ENCODE data around the gene OTOF. TPM values are rescaled to one million over a fixed set of nuclear protein-coding genes. Genes with fewer than 3 reads are reported as not detected.
A peak's percentile ranks its signal among the peaks of the same experiment; 100 is the strongest.

OTOF gene
- polyA plus RNA-seq, 3 donors, result 0.51 TPM; not detected in 2

- H3K4me1 ChIP-seq (ENCODE audit: control insufficient read depth in 1 of 2, insufficient read depth in 2 of 2, low read length in 2 of 2), result peaks cover 52% of the 10 kb centered on the region in 2 donors
- no peak overlapping the region for H2AFZ ChIP-seq (ENCODE audit: insufficient read depth, low read depth, low read length, poor library complexity, severe bottlenecking)
- peaks cover 65% of the 10 kb centered on the region for H3K4me1 Mint-ChIP-seq
- no peak overlapping the region for H3K4me2 ChIP-seq (replicated peaks; ENCODE audit: extremely low read depth, low read length, poor library complexity, severe bottlenecking)
- H3K27ac ChIP-seq (ENCODE audit: low read depth in 1 of 2, low read length in 2 of 2), result no peak overlapping the region
- H3K36me3 Mint-ChIP-seq, result no peaks in the 10 kb centered on the region
- H3K27me3 ChIP-seq (ENCODE audit: control insufficient read depth in 2 of 2, insufficient read depth in 2 of 2, low read length in 2 of 2), result no peaks in the 10 kb centered on the region
- no peaks in the 10 kb centered on the region for H4K20me1 ChIP-seq (ENCODE audit: insufficient read depth, low read length)
- H3K36me3 ChIP-seq (replicated peaks in 1 of 2; ENCODE audit: control insufficient read depth in 1 of 2, insufficient read depth in 2 of 2, low read length in 2 of 2), result no peaks in the 10 kb centered on the region
- peaks cover 0 to 2% (median 2%) of the 10 kb centered on the region in 3 donors for H3K27me3 Mint-ChIP-seq (ENCODE audit: low read depth in 3 of 3)
- no peak for TF ChIP-seq CTCF (IDR thresholded peaks at IDR 0.05)
- no peaks in the 10 kb centered on the region for H3K9me3 ChIP-seq (replicated peaks in 1 of 2; ENCODE audit: control insufficient read depth in 1 of 2, insufficient read depth in 1 of 2, low read length in 2 of 2)
- DNase-seq, result no peak
- H3K4me3 Mint-ChIP-seq, result no peak overlapping the region
- no peak overlapping the region for H3K9ac ChIP-seq (ENCODE audit: insufficient read depth, low read length, poor library complexity, severe bottlenecking)
- H3K79me2 ChIP-seq (ENCODE audit: insufficient read depth, low read length), result no peaks in the 10 kb centered on the region
- H3K4me3 ChIP-seq (replicated peaks in 1 of 3; ENCODE audit: low read depth in 2 of 3, low read length in 3 of 3), result no peak overlapping the region
- WGBS (ENCODE audit: insufficient coverage), result 98% methylated on average over 5 of the region's 10 CpGs
- peak overlapping the region in 1 of 7 donors; percentile 89 for H3K27ac Mint-ChIP-seq
- H3K9me3 Mint-ChIP-seq, result peaks cover 0 to 4% (median 2%) of the 10 kb centered on the region in 7 donors
- intact Hi-C loops (cut with micrococcal nuclease), result no loop called here
Measured at GRCh38 chr2:26454561-26455001, 23.3 kb downstream of the OTOF start.

GRCh38 chr2:26453421-26454329 lies 24.2 kb downstream of the OTOF start:
- peak overlapping the region in 1 of 2 donors; percentile 54 for H3K4me3 Mint-ChIP-seq
- no peak for DNase-seq
- Histone ChIP-seq H3K9ac (ENCODE audit: insufficient read depth, low read length, poor library complexity, severe bottlenecking) (no peak overlapping the region), H3K27me3 (ENCODE audit: control insufficient read depth in 2 of 2, insufficient read depth in 2 of 2, low read length in 2 of 2) (no peaks in the 10 kb centered on the region), H2AFZ (ENCODE audit: insufficient read depth, low read depth, low read length, poor library complexity, severe bottlenecking) (no peak overlapping the region), H3K4me3 (replicated peaks in 1 of 3; ENCODE audit: low read depth in 2 of 3, low read length in 3 of 3) (no peak overlapping the region), H4K20me1 (ENCODE audit: insufficient read depth, low read length) (no peaks in the 10 kb centered on the region), H3K4me2 (replicated peaks; ENCODE audit: extremely low read depth, low read length, poor library complexity, severe bottlenecking) (no peak overlapping the region), H3K4me1 (ENCODE audit: control insufficient read depth in 1 of 2, insufficient read depth in 2 of 2, low read length in 2 of 2) (peaks cover 42 to 44% of the 10 kb centered on the region in 2 donors), H3K9me3 (replicated peaks in 1 of 2; ENCODE audit: control insufficient read depth in 1 of 2, insufficient read depth in 1 of 2, low read length in 2 of 2) (no peaks in the 10 kb centered on the region), H3K36me3 (replicated peaks in 1 of 2; ENCODE audit: control insufficient read depth in 1 of 2, insufficient read depth in 2 of 2, low read length in 2 of 2) (no peaks in the 10 kb centered on the region), H3K79me2 (ENCODE audit: insufficient read depth, low read length) (no peaks in the 10 kb centered on the region), H3K27ac (ENCODE audit: low read depth in 1 of 2, low read length in 2 of 2) (no peak overlapping the region)
- no peaks in the 10 kb centered on the region for H3K36me3 Mint-ChIP-seq
- H3K4me1 Mint-ChIP-seq, result peaks cover 55% of the 10 kb centered on the region
- intact Hi-C loops (cut with micrococcal nuclease), result no loop called here
- H3K27me3 Mint-ChIP-seq (ENCODE audit: low read depth in 3 of 3), result peaks cover 0 to 2% (median 2%) of the 10 kb centered on the region in 3 donors
- no peak for TF ChIP-seq CTCF (IDR thresholded peaks at IDR 0.05)
- WGBS (ENCODE audit: insufficient coverage), result 88% methylated on average over 7 of the region's 11 CpGs
- peak overlapping the region in 2 of 7 donors; percentile 19 to 40 for H3K27ac Mint-ChIP-seq
- H3K9me3 Mint-ChIP-seq, result peaks cover 0 to 4% (median 0%) of the 10 kb centered on the region in 7 donors

Data from CD14-positive monocyte (primary cell).